Measurements from ENCODE around the gene PLCB3. TPM values are rescaled to one million over a fixed set of nuclear protein-coding genes. Genes with fewer than 3 reads are reported as not detected.

Gene PLCB3
- total and polyA plus RNA-seq, 5 experiments from 2014 or later: 0.20 to 8.8 (median 0.51) TPM

GRCh38 chr11:64296830-64297698 is 45.7 kb downstream of the PLCB3 start:
- ATAC-seq (no peak), DNase-seq (peak in 1 of 10 donors; percentile 45)
- POLR2A ChIA-PET: interaction anchor here (0.7 to 1.2 kb wide), 4 partner anchors 25 to 71 kb away, joined by 3 to 5 read pairs (median 4); partner anchors contain the start of genes NUDT22 and TRPT1
- H3K27ac Mint-ChIP-seq: no peak overlapping the region
- no peaks in the 10 kb centered on the region for H3K9me3 Mint-ChIP-seq
- peaks cover 10 to 36% (median 33%) of the 10 kb centered on the region in 4 donors for H3K4me1 Mint-ChIP-seq
- H3K4me3 Mint-ChIP-seq: no peak overlapping the region
- H3K36me3 Mint-ChIP-seq: peaks cover 0 to 2% (median 0%) of the 10 kb centered on the region in 3 donors
- peaks cover 37 to 85% (median 60%) of the 10 kb centered on the region in 5 donors for H3K27me3 Mint-ChIP-seq

- H3K4me1 Mint-ChIP-seq: peaks cover 10 to 33% (median 29%) of the 10 kb centered on the region in 4 donors
- H3K36me3 Mint-ChIP-seq: peaks cover 0 to 2% (median 0%) of the 10 kb centered on the region in 3 donors
- H3K4me3 Mint-ChIP-seq: peak overlapping the region in 1 of 10 donors; percentile 11
- H3K27ac Mint-ChIP-seq: no peak overlapping the region
- POLR2A ChIA-PET: interaction anchor here (0.7 to 1.2 kb wide), 3 partner anchors 26 to 72 kb away, joined by 3 to 5 read pairs (median 4); partner anchors contain the start of genes NUDT22 and TRPT1
- DNase-seq (peak in 2 of 10 donors; percentile 14 to 57), ATAC-seq (no peak)
- no peaks in the 10 kb centered on the region for H3K9me3 Mint-ChIP-seq
- peaks cover 37 to 81% (median 60%) of the 10 kb centered on the region in 5 donors for H3K27me3 Mint-ChIP-seq
Measured at GRCh38 chr11:64297699-64298358, 46.5 kb downstream of the PLCB3 start.

- peaks cover 0 to 2% (median 0%) of the 10 kb centered on the region in 3 donors for H3K36me3 Mint-ChIP-seq
- no peaks in the 10 kb centered on the region for H3K9me3 Mint-ChIP-seq
- H3K4me1 Mint-ChIP-seq: peaks cover 13 to 39% (median 33%) of the 10 kb centered on the region in 4 donors
- peaks cover 32 to 67% (median 53%) of the 10 kb centered on the region in 5 donors for H3K27me3 Mint-ChIP-seq
- ATAC-seq (no peak), DNase-seq (no peak)
- H3K27ac Mint-ChIP-seq: peak overlapping the region in 7 of 10 donors; percentile 24 to 86 (median 68)
- POLR2A ChIA-PET: interaction anchor here (0.6 to 0.7 kb wide), 3 partner anchors 43 to 1443 kb away, joined by 3 to 5 read pairs (median 4); no protein-coding TSS in a partner anchor
- H3K4me3 Mint-ChIP-seq: peak overlapping the region in 9 of 10 donors; percentile 66 to 87 (median 78)
Measured at GRCh38 chr11:64298966-64299846, 47.9 kb downstream of the PLCB3 start.

- DNase-seq: peak in 5 of 10 donors; percentile 28 to 59 (median 39)
- ATAC-seq: no peak
- Mint-ChIP-seq H3K4me3 (peak within 1 kb of the TSS; percentile 66 to 87 (median 78)), H3K36me3 (peaks cover 0 to 2% (median 0%) of the 10 kb centered on the region in 3 donors), H3K9me3 (no peaks in the 10 kb centered on the region), H3K27me3 (peaks cover 31 to 61% (median 47%) of the 10 kb centered on the region in 5 donors), H3K4me1 (peaks cover 14 to 42% (median 36%) of the 10 kb centered on the region in 4 donors), H3K27ac (peak within 1 kb of the TSS in 8 of 10 donors; percentile 72 to 90 (median 86))
- POLR2A ChIA-PET: interaction anchor here (1.1 to 7.5 kb wide), 4 partner anchors 16 to 94 kb away, joined by 4 to 113 read pairs (median 10); partner anchors contain the start of genes BAD and FERMT3
Measured at GRCh38 chr11:64299847-64300648, 48.7 kb downstream of the PLCB3 start, which contains the start of gene CATSPERZ. Gene CATSPERZ (plus strand): TSS chr11:64300358. CDS start chr11:64300411, 53 bp downstream.

- DNase-seq (no peak), ATAC-seq (no peak)
- H3K36me3 Mint-ChIP-seq: peaks cover 0 to 9% (median 0%) of the 10 kb centered on the region in 3 donors
- H3K9me3 Mint-ChIP-seq: no peaks in the 10 kb centered on the region
- peak overlapping the region in 6 of 10 donors; percentile 11 to 97 (median 95) for H3K27ac Mint-ChIP-seq
- H3K4me1 Mint-ChIP-seq: peaks cover 22 to 51% (median 44%) of the 10 kb centered on the region in 4 donors
- H3K27me3 Mint-ChIP-seq: peaks cover 13 to 28% (median 20%) of the 10 kb centered on the region in 5 donors
- POLR2A ChIA-PET: interaction anchor here (1.0 to 7.5 kb wide), 16 partner anchors 14 to 1350 kb away, joined by 3 to 113 read pairs (median 6); partner anchors contain the start of genes BAD, FERMT3, FKBP2 and GPR137
- peak overlapping the region in 5 of 10 donors; percentile 4 to 97 (median 93) for H3K4me3 Mint-ChIP-seq
Measured at GRCh38 chr11:64303109-64304031, 52.0 kb downstream of the PLCB3 start.

- Mint-ChIP-seq H3K36me3 (peaks cover 0 to 9% (median 0%) of the 10 kb centered on the region in 3 donors), H3K27ac (peak overlapping the region; percentile 87 to 98 (median 95)), H3K4me1 (peaks cover 22 to 48% (median 43%) of the 10 kb centered on the region in 4 donors), H3K27me3 (peaks cover 12 to 22% (median 15%) of the 10 kb centered on the region in 5 donors), H3K9me3 (no peaks in the 10 kb centered on the region), H3K4me3 (peak overlapping the region; percentile 85 to 97 (median 93))
- POLR2A ChIA-PET: interaction anchor here (0.9 to 7.5 kb wide), 17 partner anchors 13 to 465 kb away, joined by 3 to 113 read pairs (median 6); partner anchors contain the start of genes BAD, FERMT3, FKBP2 and GPR137
- ATAC-seq (no peak), DNase-seq (no peak)
Measured at GRCh38 chr11:64304032-64304315, 52.6 kb downstream of the PLCB3 start.

GRCh38 chr11:64304316-64305072 is 53.2 kb downstream of the PLCB3 start:
- Mint-ChIP-seq H3K4me3 (peak overlapping the region; percentile 85 to 97 (median 93)), H3K27ac (peak overlapping the region; percentile 87 to 98 (median 95)), H3K36me3 (peaks cover 0 to 12% (median 0%) of the 10 kb centered on the region in 3 donors), H3K27me3 (peaks cover 12 to 18% (median 14%) of the 10 kb centered on the region in 5 donors), H3K9me3 (no peaks in the 10 kb centered on the region), H3K4me1 (peaks cover 22 to 47% (median 43%) of the 10 kb centered on the region in 4 donors)
- ATAC-seq: peak; percentile 33 to 39
- peak; percentile 83 to 95 (median 90) for DNase-seq
- POLR2A ChIA-PET: interaction anchor here (0.7 to 7.5 kb wide), 23 partner anchors 13 to 791 kb away, joined by 3 to 113 read pairs (median 5); partner anchors contain the start of genes BAD, FERMT3, FKBP2 and GPR137

GRCh38 chr11:64305075-64305690 is 53.9 kb downstream of the PLCB3 start, which contains the start of gene ESRRA:
Gene ESRRA (plus strand): TSS chr11:64305524. CDS start chr11:64307180, 1,656 bp downstream.
- H3K27me3 Mint-ChIP-seq: peaks cover 8 to 12% (median 11%) of the 10 kb centered on the region in 5 donors
- ATAC-seq (peak; percentile 70 to 74), DNase-seq (peak; percentile 98 to 100 (median 100))
- peak within 1 kb of the TSS; percentile 93 to 99 (median 96) for H3K4me3 Mint-ChIP-seq
- H3K4me1 Mint-ChIP-seq: peaks cover 20 to 44% (median 39%) of the 10 kb centered on the region in 4 donors
- H3K9me3 Mint-ChIP-seq: no peaks in the 10 kb centered on the region
- H3K36me3 Mint-ChIP-seq: peaks cover 0 to 10% (median 0%) of the 10 kb centered on the region in 3 donors
- POLR2A ChIA-PET: interaction anchor here (0.7 to 7.5 kb wide), 17 partner anchors 12 to 790 kb away, joined by 3 to 113 read pairs (median 6); partner anchors contain the start of genes BAD, FERMT3, FKBP2 and GPR137
- peak within 1 kb of the TSS; percentile 88 to 98 (median 96) for H3K27ac Mint-ChIP-seq
